ENCODE data around the gene OARD1.

The OARD1 gene

DNA sequence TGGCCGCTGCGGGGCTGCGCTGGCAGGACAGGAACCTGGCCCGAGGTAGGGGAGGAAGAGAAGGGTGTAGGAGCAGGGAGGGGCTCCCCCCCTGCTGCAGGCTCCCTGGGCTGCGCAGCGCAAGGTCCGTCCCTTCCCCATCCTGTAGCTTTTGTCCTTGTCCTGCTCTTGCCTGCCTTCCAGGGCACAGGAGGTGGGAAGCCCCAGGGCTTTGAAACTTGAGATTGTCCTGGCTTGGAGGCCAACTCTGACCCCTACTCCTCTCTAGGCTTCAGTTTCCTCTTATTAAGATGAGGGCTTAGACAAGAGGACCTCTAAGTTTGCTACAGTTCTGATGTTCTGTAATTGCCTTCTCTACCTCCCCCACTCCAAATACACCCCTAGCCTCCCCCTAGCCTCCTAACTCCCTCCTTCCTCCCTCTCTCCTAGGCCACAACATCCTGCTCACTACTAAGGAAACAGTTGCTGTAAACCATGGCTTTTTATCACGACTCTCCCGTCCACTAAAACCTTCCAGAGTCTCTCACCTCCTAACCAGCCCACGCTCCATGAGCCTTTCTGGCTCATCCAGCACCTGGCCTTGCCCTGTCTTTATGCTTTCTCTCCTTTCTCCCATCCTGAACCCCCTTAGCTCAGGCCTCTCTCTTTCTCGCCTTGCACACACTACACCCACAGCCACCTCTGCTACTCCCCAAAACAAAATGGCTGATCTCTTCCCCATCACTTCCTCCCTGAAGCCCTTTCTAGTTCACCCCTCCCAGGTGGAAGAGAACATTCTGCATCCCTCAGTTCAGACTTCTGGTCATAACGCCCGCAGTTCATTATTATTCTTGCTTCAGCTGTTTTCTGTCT, 43.4 kb downstream of the OARD1 start:
- TF ChIP-seq CTCF (IDR thresholded peaks at IDR 0.05; ENCODE audit: low read depth, low read length, missing control alignments), result no peak
- peak overlapping the region; percentile 33 for H3K4me3 ChIP-seq (replicated peaks; ENCODE audit: low read depth, low read length)
- DNase-seq (ENCODE audit: extremely low read depth, low read depth), result no peak

- DNase-seq (ENCODE audit: extremely low read depth, low read depth), result peak; percentile 17
- peak overlapping the region; percentile 33 for H3K4me3 ChIP-seq (replicated peaks; ENCODE audit: low read depth, low read length)
- TF ChIP-seq CTCF (IDR thresholded peaks at IDR 0.05; ENCODE audit: low read depth, low read length, missing control alignments), result peak; percentile 96
Measured at GRCh38 chr6:41027799-41028560, 44.2 kb downstream of the OARD1 start.

DNA sequence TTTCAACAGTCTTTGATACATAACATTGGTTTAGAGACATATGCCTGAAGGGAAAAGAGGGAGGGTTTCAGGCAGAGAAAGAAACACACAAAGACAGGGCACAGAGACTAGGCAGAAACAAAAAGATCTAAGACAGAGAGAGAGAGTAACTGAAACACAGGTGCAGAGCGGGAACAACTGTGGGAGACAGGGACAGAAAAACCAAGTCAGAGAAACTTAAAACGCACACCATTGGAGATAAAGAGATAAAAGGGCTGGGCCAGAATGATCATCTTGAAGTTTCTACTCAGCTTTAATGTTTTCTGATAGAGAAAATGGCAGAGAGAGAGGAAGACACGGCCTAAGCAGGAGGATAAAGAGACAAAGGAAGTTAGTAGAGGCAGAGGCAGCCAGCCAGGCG, 44.9 kb downstream of the OARD1 start:
- DNase-seq (ENCODE audit: extremely low read depth, low read depth), result no peak
- peak overlapping the region; percentile 33 for H3K4me3 ChIP-seq (replicated peaks; ENCODE audit: low read depth, low read length)
- TF ChIP-seq CTCF (IDR thresholded peaks at IDR 0.05; ENCODE audit: low read depth, low read length, missing control alignments), result no peak

DNA sequence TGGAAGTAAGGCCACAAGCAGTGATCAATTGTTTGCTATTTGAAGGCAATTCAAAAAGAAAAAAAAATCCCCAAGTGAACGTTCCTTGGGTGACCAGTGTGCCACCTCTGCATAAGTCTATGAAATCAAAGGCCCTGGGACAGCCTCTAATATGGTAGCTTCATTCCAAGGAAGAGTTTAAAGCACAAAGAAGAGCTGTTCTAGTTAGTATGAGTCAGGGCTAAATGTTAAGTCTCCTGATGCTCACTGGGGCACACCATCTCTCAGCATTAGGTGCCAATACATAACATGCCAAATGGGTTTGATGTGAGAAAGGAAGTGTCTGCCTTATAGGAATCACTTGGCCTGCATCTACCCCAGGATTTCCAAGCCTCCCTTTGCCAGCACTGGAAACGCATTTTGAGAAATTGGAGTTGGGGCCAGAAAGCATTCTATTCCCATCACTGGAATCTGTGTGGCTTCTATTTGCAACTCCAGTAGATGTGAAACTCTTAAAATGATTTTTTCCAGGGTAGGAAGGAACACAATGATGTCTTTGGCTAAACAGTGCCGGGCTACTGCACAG, 46.1 kb downstream of the OARD1 start:
- TF ChIP-seq CTCF (IDR thresholded peaks at IDR 0.05; ENCODE audit: low read depth, low read length, missing control alignments), result no peak
- no peak for DNase-seq (ENCODE audit: extremely low read depth, low read depth)
- H3K4me3 ChIP-seq (replicated peaks; ENCODE audit: low read depth, low read length), result no peak overlapping the region

DNA sequence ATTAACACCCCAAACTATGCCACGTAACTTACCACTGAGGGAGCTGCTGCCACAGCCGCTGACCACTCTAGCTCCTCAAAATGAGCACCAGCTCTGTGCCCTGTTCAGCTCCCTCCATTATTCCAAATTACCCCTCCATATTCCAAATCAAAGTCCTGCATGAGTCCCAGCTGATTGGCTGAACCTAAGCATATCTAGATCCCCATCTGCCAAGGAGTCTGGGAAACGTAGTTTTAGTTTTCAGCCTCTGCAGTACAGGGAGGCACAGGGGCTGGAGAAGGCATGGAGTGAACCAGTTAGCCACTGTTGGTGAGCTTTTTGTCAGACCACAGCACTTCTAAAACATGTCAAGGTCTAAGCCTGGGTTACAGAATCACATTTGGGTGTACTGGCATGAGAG, 49.0 kb downstream of the OARD1 start:
- TF ChIP-seq CTCF (IDR thresholded peaks at IDR 0.05; ENCODE audit: low read depth, low read length, missing control alignments), result no peak
- H3K4me3 ChIP-seq (replicated peaks; ENCODE audit: low read depth, low read length), result no peak overlapping the region

GRCh38 chr6:41022294-41022693, 49.9 kb downstream of the OARD1 start:
- H3K4me3 ChIP-seq (replicated peaks; ENCODE audit: low read depth, low read length), result no peak overlapping the region
- no peak for TF ChIP-seq CTCF (IDR thresholded peaks at IDR 0.05; ENCODE audit: low read depth, low read length, missing control alignments)
- DNase-seq (ENCODE audit: extremely low read depth, low read depth), result peak; percentile 14

More for the DNA sequence above, 49.0 kb downstream of the OARD1 start:
- no peak for DNase-seq (ENCODE audit: extremely low read depth, low read depth)

Measured in HFF-Myc (cell line).